Activated naive CD8-positive, alpha-beta T cell treated with anti-CD3 and anti-CD28 coated beads for 36 hours (primary cell): ENCODE results near the gene DNMT3A. TPM values are rescaled to one million over a fixed set of nuclear protein-coding genes. Genes with fewer than 3 reads are reported as not detected.

Experiments
- DNase-seq: peaks from one replicate; pipeline ENCODE4 v3.0.0; 2021
- H3K27ac Mint-ChIP-seq: one replicate; pipeline ENCODE4 v1.8.0; 2022; ENCODE audit warnings: mild to moderate bottlenecking, moderate library complexity, mixed read lengths
- H3K27me3 Mint-ChIP-seq: one replicate; pipeline ENCODE4 v1.8.0; 2022; ENCODE audit warnings: mild to moderate bottlenecking, mixed read lengths
- H3K36me3 Mint-ChIP-seq: one replicate; pipeline ENCODE4 v1.8.0; 2021; ENCODE audit warnings: mild to moderate bottlenecking, mixed read lengths
- H3K4me1 Mint-ChIP-seq: one replicate; pipeline ENCODE4 v1.8.0; 2021; ENCODE audit warnings: mixed read lengths
- H3K4me3 Mint-ChIP-seq: one replicate; pipeline ENCODE4 v1.8.0; 2022; ENCODE audit warnings: mild to moderate bottlenecking, moderate library complexity, mixed read lengths
- H3K9me3 Mint-ChIP-seq: one replicate; pipeline ENCODE4 v1.8.0; 2022; ENCODE audit warnings: mixed read lengths
- total RNA-seq, 2 experiments: library from RNA; stranded (reverse); gene quantifications; one replicate each; pipeline ENCODE4 v1.2.3, GENCODE V29; 2021

The DNMT3A gene
- total RNA-seq, 2 experiments from 2014 or later: 90.7 to 92.2 TPM

- Mint-ChIP-seq H3K4me1 (peaks cover 18% of the 10 kb centered on the region), H3K36me3 (no peaks in the 10 kb centered on the region), H3K9me3 (no peaks in the 10 kb centered on the region), H3K27ac (no peak overlapping the region), H3K4me3 (no peak overlapping the region), H3K27me3 (no peaks in the 10 kb centered on the region)
- DNase-seq: no peak
Observed at GRCh38 chr2:25365241-25365640, 23.5 kb upstream of the DNMT3A start.

- no peaks in the 10 kb centered on the region for H3K9me3 Mint-ChIP-seq
- peaks cover 18% of the 10 kb centered on the region for H3K4me1 Mint-ChIP-seq
- no peak overlapping the region for H3K27ac Mint-ChIP-seq
- no peaks in the 10 kb centered on the region for H3K36me3 Mint-ChIP-seq
- no peak for DNase-seq
- H3K27me3 Mint-ChIP-seq: no peaks in the 10 kb centered on the region
- no peak overlapping the region for H3K4me3 Mint-ChIP-seq
Observed at GRCh38 chr2:25363733-25364132, 22.0 kb upstream of the DNMT3A start.

- peak overlapping the region; percentile 81 for H3K4me3 Mint-ChIP-seq
- no peaks in the 10 kb centered on the region for H3K36me3 Mint-ChIP-seq
- peak overlapping the region; percentile 94 for H3K27ac Mint-ChIP-seq
- peak; percentile 65 for DNase-seq
- H3K4me1 Mint-ChIP-seq: peaks cover 18% of the 10 kb centered on the region
- no peaks in the 10 kb centered on the region for H3K27me3 Mint-ChIP-seq
- H3K9me3 Mint-ChIP-seq: no peaks in the 10 kb centered on the region
Observed at GRCh38 chr2:25362434-25363145, 20.9 kb upstream of the DNMT3A start.

- peak; percentile 93 for DNase-seq
- peak overlapping the region; percentile 81 for H3K4me3 Mint-ChIP-seq
- no peaks in the 10 kb centered on the region for H3K9me3 Mint-ChIP-seq
- H3K27ac Mint-ChIP-seq: peak overlapping the region; percentile 94
- H3K4me1 Mint-ChIP-seq: peaks cover 18% of the 10 kb centered on the region
- no peaks in the 10 kb centered on the region for H3K27me3 Mint-ChIP-seq
- no peaks in the 10 kb centered on the region for H3K36me3 Mint-ChIP-seq
Observed at GRCh38 chr2:25362049-25362433, 20.3 kb upstream of the DNMT3A start.

GRCh38 chr2:25361261-25362048 lies 19.7 kb upstream of the DNMT3A start:
- H3K27ac Mint-ChIP-seq: peak overlapping the region; percentile 94
- peak overlapping the region; percentile 81 for H3K4me3 Mint-ChIP-seq
- H3K4me1 Mint-ChIP-seq: peaks cover 18% of the 10 kb centered on the region
- no peaks in the 10 kb centered on the region for H3K27me3 Mint-ChIP-seq
- H3K36me3 Mint-ChIP-seq: no peaks in the 10 kb centered on the region
- no peak for DNase-seq
- H3K9me3 Mint-ChIP-seq: no peaks in the 10 kb centered on the region

- no peaks in the 10 kb centered on the region for H3K27me3 Mint-ChIP-seq
- H3K4me3 Mint-ChIP-seq: no peak overlapping the region
- peaks cover 17% of the 10 kb centered on the region for H3K4me1 Mint-ChIP-seq
- H3K27ac Mint-ChIP-seq: no peak overlapping the region
- H3K36me3 Mint-ChIP-seq: no peaks in the 10 kb centered on the region
- DNase-seq: no peak
- no peaks in the 10 kb centered on the region for H3K9me3 Mint-ChIP-seq
Observed at GRCh38 chr2:25358836-25359235, 17.1 kb upstream of the DNMT3A start.

- H3K27me3 Mint-ChIP-seq: no peaks in the 10 kb centered on the region
- H3K4me1 Mint-ChIP-seq: peaks cover 12% of the 10 kb centered on the region
- H3K9me3 Mint-ChIP-seq: no peaks in the 10 kb centered on the region
- H3K4me3 Mint-ChIP-seq: no peak overlapping the region
- no peak for DNase-seq
- H3K36me3 Mint-ChIP-seq: no peaks in the 10 kb centered on the region
- H3K27ac Mint-ChIP-seq: no peak overlapping the region
Observed at GRCh38 chr2:25358249-25358815, 16.6 kb upstream of the DNMT3A start.

GRCh38 chr2:25356088-25356487 lies 14.4 kb upstream of the DNMT3A start:
- no peak overlapping the region for H3K27ac Mint-ChIP-seq
- no peaks in the 10 kb centered on the region for H3K36me3 Mint-ChIP-seq
- H3K27me3 Mint-ChIP-seq: no peaks in the 10 kb centered on the region
- H3K9me3 Mint-ChIP-seq: no peaks in the 10 kb centered on the region
- H3K4me3 Mint-ChIP-seq: no peak overlapping the region
- DNase-seq: no peak
- peaks cover 10% of the 10 kb centered on the region for H3K4me1 Mint-ChIP-seq

- Mint-ChIP-seq H3K27me3 (no peaks in the 10 kb centered on the region), H3K4me1 (peaks cover 13% of the 10 kb centered on the region), H3K9me3 (peaks cover 2% of the 10 kb centered on the region), H3K4me3 (no peak overlapping the region), H3K27ac (no peak overlapping the region), H3K36me3 (no peaks in the 10 kb centered on the region)
- DNase-seq: no peak
Observed at GRCh38 chr2:25355270-25355669, 13.5 kb upstream of the DNMT3A start.

GRCh38 chr2:25354116-25354515 lies 12.4 kb upstream of the DNMT3A start:
- Mint-ChIP-seq H3K36me3 (no peaks in the 10 kb centered on the region), H3K27me3 (no peaks in the 10 kb centered on the region), H3K9me3 (peaks cover 3% of the 10 kb centered on the region), H3K4me3 (no peak overlapping the region), H3K4me1 (peaks cover 19% of the 10 kb centered on the region), H3K27ac (no peak overlapping the region)
- no peak for DNase-seq

GRCh38 chr2:25349397-25349796 lies 7.7 kb upstream of the DNMT3A start:
- no peak overlapping the region for H3K27ac Mint-ChIP-seq
- peaks cover 3% of the 10 kb centered on the region for H3K9me3 Mint-ChIP-seq
- no peaks in the 10 kb centered on the region for H3K27me3 Mint-ChIP-seq
- H3K36me3 Mint-ChIP-seq: no peaks in the 10 kb centered on the region
- no peak for DNase-seq
- H3K4me1 Mint-ChIP-seq: peaks cover 36% of the 10 kb centered on the region
- H3K4me3 Mint-ChIP-seq: no peak overlapping the region

GRCh38 chr2:25347846-25348245 lies 6.1 kb upstream of the DNMT3A start:
- Mint-ChIP-seq H3K27ac (peak overlapping the region; percentile 88), H3K9me3 (peaks cover 3% of the 10 kb centered on the region), H3K36me3 (no peaks in the 10 kb centered on the region), H3K4me3 (no peak overlapping the region), H3K4me1 (peaks cover 38% of the 10 kb centered on the region), H3K27me3 (no peaks in the 10 kb centered on the region)
- DNase-seq: no peak

- Mint-ChIP-seq H3K9me3 (peaks cover 3% of the 10 kb centered on the region), H3K4me1 (peaks cover 35% of the 10 kb centered on the region), H3K4me3 (peak overlapping the region; percentile 42), H3K27ac (peak overlapping the region; percentile 88), H3K36me3 (no peaks in the 10 kb centered on the region), H3K27me3 (no peaks in the 10 kb centered on the region)
- DNase-seq: peak; percentile 63
Observed at GRCh38 chr2:25347205-25347815, 5.6 kb upstream of the DNMT3A start.

- no peak for DNase-seq
- H3K27ac Mint-ChIP-seq: no peak overlapping the region
- peaks cover 3% of the 10 kb centered on the region for H3K36me3 Mint-ChIP-seq
- no peaks in the 10 kb centered on the region for H3K27me3 Mint-ChIP-seq
- no peaks in the 10 kb centered on the region for H3K9me3 Mint-ChIP-seq
- H3K4me1 Mint-ChIP-seq: peaks cover 39% of the 10 kb centered on the region
- peak overlapping the region; percentile 81 for H3K4me3 Mint-ChIP-seq
Observed at GRCh38 chr2:25343187-25343825, 1.6 kb upstream of the DNMT3A start.
